Nephron progenitor cell (in vitro differentiated cells): ENCODE results near the gene CCDC146.

Experiments
- DNase-seq: peaks from one replicate; pipeline ENCODE4 v3.0.0; 2021
- H3K27ac Mint-ChIP-seq: 2 replicates; pipeline ENCODE4 v1.8.0; 2021; ENCODE audit warnings: mild to moderate bottlenecking, moderate library complexity, mixed read lengths
- H3K27me3 Mint-ChIP-seq: 2 replicates; pipeline ENCODE4 v1.8.0; 2021; ENCODE audit warnings: mild to moderate bottlenecking, low read depth, mixed read lengths; ENCODE audit not compliant: poor library complexity
- H3K36me3 Mint-ChIP-seq: 2 replicates; pipeline ENCODE4 v1.8.0; 2021; ENCODE audit warnings: low read depth, mixed read lengths
- H3K4me1 Mint-ChIP-seq: 2 replicates; pipeline ENCODE4 v1.8.0; 2021; ENCODE audit warnings: mixed read lengths
- H3K4me3 Mint-ChIP-seq: 2 replicates; pipeline ENCODE4 v1.8.0; 2021; ENCODE audit warnings: mild to moderate bottlenecking, moderate library complexity, mixed read lengths
- H3K9me3 Mint-ChIP-seq: 2 replicates; pipeline ENCODE4 v1.8.0; 2021; ENCODE audit warnings: mild to moderate bottlenecking, moderate library complexity, mixed read lengths
- CTCF ChIP-seq: fragments of 200-600 bp; sonication (generic); IDR thresholded peaks from 2 replicates; pipeline ENCODE4 v1.5.0; 2021; ENCODE audit warnings: antibody characterized with exemption

CCDC146 gene

GRCh38 chr7:77320137-77320536 lies 197.7 kb downstream of the CCDC146 start:
- H3K36me3 Mint-ChIP-seq: no peaks in the 10 kb centered on the region
- TF ChIP-seq CTCF: no peak
- H3K27ac Mint-ChIP-seq: peak overlapping the region; percentile 60
- no peak for DNase-seq
- peaks cover 7% of the 10 kb centered on the region for H3K27me3 Mint-ChIP-seq
- no peaks in the 10 kb centered on the region for H3K9me3 Mint-ChIP-seq
- peaks cover 16% of the 10 kb centered on the region for H3K4me1 Mint-ChIP-seq
- no peak overlapping the region for H3K4me3 Mint-ChIP-seq

GRCh38 chr7:77320714-77321113 lies 198.3 kb downstream of the CCDC146 start:
- no peak for TF ChIP-seq CTCF
- Mint-ChIP-seq H3K27ac (peak overlapping the region; percentile 60), H3K9me3 (no peaks in the 10 kb centered on the region), H3K4me1 (peaks cover 16% of the 10 kb centered on the region), H3K4me3 (no peak overlapping the region), H3K36me3 (no peaks in the 10 kb centered on the region), H3K27me3 (peaks cover 6% of the 10 kb centered on the region)
- no peak for DNase-seq

GRCh38 chr7:77321300-77321699 lies 198.9 kb downstream of the CCDC146 start:
- no peak for DNase-seq
- Mint-ChIP-seq H3K36me3 (no peaks in the 10 kb centered on the region), H3K4me3 (no peak overlapping the region), H3K9me3 (no peaks in the 10 kb centered on the region), H3K27me3 (peaks cover 5% of the 10 kb centered on the region), H3K27ac (no peak overlapping the region), H3K4me1 (peaks cover 16% of the 10 kb centered on the region)
- TF ChIP-seq CTCF: no peak

GRCh38 chr7:77326131-77326530 lies 203.7 kb downstream of the CCDC146 start:
- H3K4me3 Mint-ChIP-seq: no peak overlapping the region
- no peak overlapping the region for H3K27ac Mint-ChIP-seq

GRCh38 chr7:77327067-77327931 lies 204.9 kb downstream of the CCDC146 start:
- H3K9me3 Mint-ChIP-seq: no peaks in the 10 kb centered on the region
- DNase-seq: peak; percentile 27
- H3K4me3 Mint-ChIP-seq: no peak overlapping the region
- peaks cover 1% of the 10 kb centered on the region for H3K27me3 Mint-ChIP-seq
- no peak for TF ChIP-seq CTCF
- H3K27ac Mint-ChIP-seq: peak overlapping the region; percentile 5
- no peaks in the 10 kb centered on the region for H3K36me3 Mint-ChIP-seq
- H3K4me1 Mint-ChIP-seq: peaks cover 39% of the 10 kb centered on the region

More at GRCh38 chr7:77326131-77326530, 203.7 kb downstream of the CCDC146 start:
- Mint-ChIP-seq H3K36me3 (no peaks in the 10 kb centered on the region), H3K27me3 (peaks cover 5% of the 10 kb centered on the region), H3K9me3 (no peaks in the 10 kb centered on the region), H3K4me1 (peaks cover 37% of the 10 kb centered on the region)
- no peak for TF ChIP-seq CTCF
- DNase-seq: no peak
